ENCODE results near the gene EML4. TPM values are rescaled to one million over a fixed set of nuclear protein-coding genes. Genes with fewer than 3 reads are reported as not detected.

Gene EML4
- total and polyA plus RNA-seq, 10 of the 15 experiments (the other 5 are each of a cell fraction or from before 2014, with no cell fraction given): 23.1 to 91.3 (median 77.4) TPM

DNA sequence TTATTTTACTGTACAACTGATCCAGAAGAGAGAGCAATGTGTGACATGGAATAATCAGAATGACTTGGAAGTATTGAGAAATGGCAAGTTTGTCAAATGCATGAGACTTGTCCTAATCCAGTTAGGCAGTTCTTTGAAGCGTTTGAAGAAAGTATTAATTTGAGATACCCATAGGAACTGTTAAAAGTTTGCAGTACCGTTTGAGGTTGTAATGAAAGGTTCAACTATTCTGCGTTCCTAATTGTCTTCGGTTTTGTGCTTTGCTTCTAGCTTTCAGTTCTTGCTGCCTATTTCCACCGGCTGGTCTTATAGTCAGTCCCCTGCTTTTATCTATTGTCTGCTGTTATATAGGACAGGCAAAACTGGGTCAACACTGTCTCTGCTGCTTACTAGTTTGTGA is 150.1 kb downstream of the EML4 start:
- no peak overlapping the region for H3K9ac ChIP-seq (ENCODE audit: control insufficient read depth, insufficient read depth, low read length)
- in situ Hi-C loops (cut with MboI) (no loop called here), intact Hi-C loops (cut with micrococcal nuclease; ENCODE audit: unreplicated experiment) (no loop called here)
- H4K20me1 ChIP-seq (ENCODE audit: control insufficient read depth, insufficient read depth): no peaks in the 10 kb centered on the region
- ATAC-seq (no peak), DNase-seq (ENCODE audit: low read depth, low spot score) (no peak), FAIRE-seq (no peak)
- no peak overlapping the region for H3K4me2 ChIP-seq (ENCODE audit: control insufficient read depth, insufficient read depth)
- CTCF ChIA-PET: no interaction called here
- no peaks in the 10 kb centered on the region for H3K27me3 ChIP-seq (replicated peaks in 1 of 2; ENCODE audit: control insufficient read depth in 2 of 2, insufficient read depth in 2 of 2, low read length in 1 of 2)
- no TSS peak for BruUV-seq (replicated peaks)
- no peaks in the 10 kb centered on the region for H3K4me1 ChIP-seq (ENCODE audit: control insufficient read depth, insufficient read depth, low read length)
- no peak overlapping the region for H3K27ac ChIP-seq (ENCODE audit: control insufficient read depth, insufficient read depth)
- no peaks in the 10 kb centered on the region for H3K79me2 ChIP-seq (ENCODE audit: control insufficient read depth, insufficient read depth, low read length)
- no peak overlapping the region for H2AFZ ChIP-seq (ENCODE audit: control insufficient read depth, low read depth, low read length)
- H3K36me3 ChIP-seq (ENCODE audit: control insufficient read depth in 2 of 2, insufficient read depth in 2 of 2, low read length in 1 of 2): peaks cover 0 to 6% of the 10 kb centered on the region in 2 experiments; a peak in 1 of 4 replicates
- POLR2A ChIA-PET: interaction anchor here (0.6 kb wide), 1 partner anchor 10 kb away, joined by 3 read pairs; no protein-coding TSS in a partner anchor
- no peaks in the 10 kb centered on the region for H3K9me3 ChIP-seq (replicated peaks; ENCODE audit: control insufficient read depth, insufficient read depth, low read length)
- no peak overlapping the region for H3K4me3 ChIP-seq
- 97% methylated on average over 5 of the region's 5 CpGs for WGBS (ENCODE audit: insufficient coverage, insufficient replicate concordance, low lambda C conversion rate, missing lambda C conversion rate)
- SMC1A ChIA-PET (ENCODE audit: uncharacterized antibody, unreplicated experiment): interaction anchor here (1.1 to 1.3 kb wide), 3 partner anchors 9 to 18 kb away, joined by 3 to 8 read pairs (median 6); no protein-coding TSS in a partner anchor
- RAD21 ChIA-PET (ENCODE audit: unreplicated experiment): no interaction called here
- TF ChIP-seq POLR2A (IDR thresholded peaks at IDR 0.05; ENCODE audit: low read depth, low read length) (no peak), CHD4 (IDR thresholded peaks at IDR 0.05) (no peak), YY1 (IDR thresholded peaks at IDR 0.05; ENCODE audit: low read depth, low read length) (no peak), IRF4 (IDR thresholded peaks at IDR 0.05; ENCODE audit: low read depth, low read length) (no peak), EZH2 (IDR thresholded peaks at IDR 0.05; ENCODE audit: borderline replicate concordance, control insufficient read depth, low read depth, low read length) (no peak), RELA (IDR thresholded peaks at IDR 0.05; ENCODE audit: borderline replicate concordance, partially characterized antibody) (no peak), MYC (IDR thresholded peaks at IDR 0.05; ENCODE audit: insufficient read depth, insufficient read length, insufficient replicate concordance, low read length, severe bottlenecking) (no peak), PAX5 (IDR thresholded peaks at IDR 0.05; ENCODE audit: borderline replicate concordance, low read depth, low read length) (no peak), JUNB (IDR thresholded peaks at IDR 0.05) (no peak), IKZF1 (conservative IDR thresholded peaks at IDR 0.05) (no peak)
- TF ChIP-seq, protein P1, sequence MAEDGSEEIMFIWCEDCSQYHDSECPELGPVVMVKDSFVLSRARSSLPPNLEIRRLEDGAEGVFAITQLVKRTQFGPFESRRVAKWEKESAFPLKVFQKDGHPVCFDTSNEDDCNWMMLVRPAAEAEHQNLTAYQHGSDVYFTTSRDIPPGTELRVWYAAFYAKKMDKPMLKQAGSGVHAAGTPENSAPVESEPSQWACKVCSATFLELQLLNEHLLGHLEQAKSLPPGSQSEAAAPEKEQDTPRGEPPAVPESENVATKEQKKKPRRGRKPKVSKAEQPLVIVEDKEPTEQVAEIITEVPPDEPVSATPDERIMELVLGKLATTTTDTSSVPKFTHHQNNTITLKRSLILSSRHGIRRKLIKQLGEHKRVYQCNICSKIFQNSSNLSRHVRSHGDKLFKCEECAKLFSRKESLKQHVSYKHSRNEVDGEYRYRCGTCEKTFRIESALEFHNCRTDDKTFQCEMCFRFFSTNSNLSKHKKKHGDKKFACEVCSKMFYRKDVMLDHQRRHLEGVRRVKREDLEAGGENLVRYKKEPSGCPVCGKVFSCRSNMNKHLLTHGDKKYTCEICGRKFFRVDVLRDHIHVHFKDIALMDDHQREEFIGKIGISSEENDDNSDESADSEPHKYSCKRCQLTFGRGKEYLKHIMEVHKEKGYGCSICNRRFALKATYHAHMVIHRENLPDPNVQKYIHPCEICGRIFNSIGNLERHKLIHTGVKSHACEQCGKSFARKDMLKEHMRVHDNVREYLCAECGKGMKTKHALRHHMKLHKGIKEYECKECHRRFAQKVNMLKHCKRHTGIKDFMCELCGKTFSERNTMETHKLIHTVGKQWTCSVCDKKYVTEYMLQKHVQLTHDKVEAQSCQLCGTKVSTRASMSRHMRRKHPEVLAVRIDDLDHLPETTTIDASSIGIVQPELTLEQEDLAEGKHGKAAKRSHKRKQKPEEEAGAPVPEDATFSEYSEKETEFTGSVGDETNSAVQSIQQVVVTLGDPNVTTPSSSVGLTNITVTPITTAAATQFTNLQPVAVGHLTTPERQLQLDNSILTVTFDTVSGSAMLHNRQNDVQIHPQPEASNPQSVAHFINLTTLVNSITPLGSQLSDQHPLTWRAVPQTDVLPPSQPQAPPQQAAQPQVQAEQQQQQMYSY (CRISPR knock-in tag; IDR thresholded peaks at IDR 0.05): no peak
- TF ChIP-seq, protein P2, sequence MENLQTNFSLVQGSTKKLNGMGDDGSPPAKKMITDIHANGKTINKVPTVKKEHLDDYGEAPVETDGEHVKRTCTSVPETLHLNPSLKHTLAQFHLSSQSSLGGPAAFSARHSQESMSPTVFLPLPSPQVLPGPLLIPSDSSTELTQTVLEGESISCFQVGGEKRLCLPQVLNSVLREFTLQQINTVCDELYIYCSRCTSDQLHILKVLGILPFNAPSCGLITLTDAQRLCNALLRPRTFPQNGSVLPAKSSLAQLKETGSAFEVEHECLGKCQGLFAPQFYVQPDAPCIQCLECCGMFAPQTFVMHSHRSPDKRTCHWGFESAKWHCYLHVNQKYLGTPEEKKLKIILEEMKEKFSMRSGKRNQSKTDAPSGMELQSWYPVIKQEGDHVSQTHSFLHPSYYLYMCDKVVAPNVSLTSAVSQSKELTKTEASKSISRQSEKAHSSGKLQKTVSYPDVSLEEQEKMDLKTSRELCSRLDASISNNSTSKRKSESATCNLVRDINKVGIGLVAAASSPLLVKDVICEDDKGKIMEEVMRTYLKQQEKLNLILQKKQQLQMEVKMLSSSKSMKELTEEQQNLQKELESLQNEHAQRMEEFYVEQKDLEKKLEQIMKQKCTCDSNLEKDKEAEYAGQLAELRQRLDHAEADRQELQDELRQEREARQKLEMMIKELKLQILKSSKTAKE (IDR thresholded peaks at IDR 0.05; ENCODE audit: low read depth, poor library complexity, severe bottlenecking): no peak
- TF ChIP-seq, protein P3, sequence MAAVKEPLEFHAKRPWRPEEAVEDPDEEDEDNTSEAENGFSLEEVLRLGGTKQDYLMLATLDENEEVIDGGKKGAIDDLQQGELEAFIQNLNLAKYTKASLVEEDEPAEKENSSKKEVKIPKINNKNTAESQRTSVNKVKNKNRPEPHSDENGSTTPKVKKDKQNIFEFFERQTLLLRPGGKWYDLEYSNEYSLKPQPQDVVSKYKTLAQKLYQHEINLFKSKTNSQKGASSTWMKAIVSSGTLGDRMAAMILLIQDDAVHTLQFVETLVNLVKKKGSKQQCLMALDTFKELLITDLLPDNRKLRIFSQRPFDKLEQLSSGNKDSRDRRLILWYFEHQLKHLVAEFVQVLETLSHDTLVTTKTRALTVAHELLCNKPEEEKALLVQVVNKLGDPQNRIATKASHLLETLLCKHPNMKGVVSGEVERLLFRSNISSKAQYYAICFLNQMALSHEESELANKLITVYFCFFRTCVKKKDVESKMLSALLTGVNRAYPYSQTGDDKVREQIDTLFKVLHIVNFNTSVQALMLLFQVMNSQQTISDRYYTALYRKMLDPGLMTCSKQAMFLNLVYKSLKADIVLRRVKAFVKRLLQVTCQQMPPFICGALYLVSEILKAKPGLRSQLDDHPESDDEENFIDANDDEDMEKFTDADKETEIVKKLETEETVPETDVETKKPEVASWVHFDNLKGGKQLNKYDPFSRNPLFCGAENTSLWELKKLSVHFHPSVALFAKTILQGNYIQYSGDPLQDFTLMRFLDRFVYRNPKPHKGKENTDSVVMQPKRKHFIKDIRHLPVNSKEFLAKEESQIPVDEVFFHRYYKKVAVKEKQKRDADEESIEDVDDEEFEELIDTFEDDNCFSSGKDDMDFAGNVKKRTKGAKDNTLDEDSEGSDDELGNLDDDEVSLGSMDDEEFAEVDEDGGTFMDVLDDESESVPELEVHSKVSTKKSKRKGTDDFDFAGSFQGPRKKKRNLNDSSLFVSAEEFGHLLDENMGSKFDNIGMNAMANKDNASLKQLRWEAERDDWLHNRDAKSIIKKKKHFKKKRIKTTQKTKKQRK (IDR thresholded peaks at IDR 0.05; ENCODE audit: low read depth, low read length): no peak
- TF ChIP-seq, protein P4, sequence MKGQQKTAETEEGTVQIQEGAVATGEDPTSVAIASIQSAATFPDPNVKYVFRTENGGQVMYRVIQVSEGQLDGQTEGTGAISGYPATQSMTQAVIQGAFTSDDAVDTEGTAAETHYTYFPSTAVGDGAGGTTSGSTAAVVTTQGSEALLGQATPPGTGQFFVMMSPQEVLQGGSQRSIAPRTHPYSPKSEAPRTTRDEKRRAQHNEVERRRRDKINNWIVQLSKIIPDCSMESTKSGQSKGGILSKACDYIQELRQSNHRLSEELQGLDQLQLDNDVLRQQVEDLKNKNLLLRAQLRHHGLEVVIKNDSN (IDR thresholded peaks at IDR 0.05; ENCODE audit: borderline replicate concordance, extremely low read length, insufficient read depth, low read depth, low read length): no peak
